HG03095 (cell line): ENCODE results near the gene SS18.
"Not testable (repeated sequence)": the region's sequence is repeated elsewhere in the genome, so short reads cannot be mapped to it uniquely, and the experiment has no call there.

ENCODE experiments used
- ATAC-seq: cut with Tn5 transposase; IDR thresholded peaks from one replicate; pipeline ENCODE4 v1.9.1; 2021; ENCODE audit warnings: moderate library complexity; ENCODE audit not compliant: unreplicated experiment

The SS18 gene, protein sequence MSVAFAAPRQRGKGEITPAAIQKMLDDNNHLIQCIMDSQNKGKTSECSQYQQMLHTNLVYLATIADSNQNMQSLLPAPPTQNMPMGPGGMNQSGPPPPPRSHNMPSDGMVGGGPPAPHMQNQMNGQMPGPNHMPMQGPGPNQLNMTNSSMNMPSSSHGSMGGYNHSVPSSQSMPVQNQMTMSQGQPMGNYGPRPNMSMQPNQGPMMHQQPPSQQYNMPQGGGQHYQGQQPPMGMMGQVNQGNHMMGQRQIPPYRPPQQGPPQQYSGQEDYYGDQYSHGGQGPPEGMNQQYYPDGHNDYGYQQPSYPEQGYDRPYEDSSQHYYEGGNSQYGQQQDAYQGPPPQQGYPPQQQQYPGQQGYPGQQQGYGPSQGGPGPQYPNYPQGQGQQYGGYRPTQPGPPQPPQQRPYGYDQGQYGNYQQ

DNA sequence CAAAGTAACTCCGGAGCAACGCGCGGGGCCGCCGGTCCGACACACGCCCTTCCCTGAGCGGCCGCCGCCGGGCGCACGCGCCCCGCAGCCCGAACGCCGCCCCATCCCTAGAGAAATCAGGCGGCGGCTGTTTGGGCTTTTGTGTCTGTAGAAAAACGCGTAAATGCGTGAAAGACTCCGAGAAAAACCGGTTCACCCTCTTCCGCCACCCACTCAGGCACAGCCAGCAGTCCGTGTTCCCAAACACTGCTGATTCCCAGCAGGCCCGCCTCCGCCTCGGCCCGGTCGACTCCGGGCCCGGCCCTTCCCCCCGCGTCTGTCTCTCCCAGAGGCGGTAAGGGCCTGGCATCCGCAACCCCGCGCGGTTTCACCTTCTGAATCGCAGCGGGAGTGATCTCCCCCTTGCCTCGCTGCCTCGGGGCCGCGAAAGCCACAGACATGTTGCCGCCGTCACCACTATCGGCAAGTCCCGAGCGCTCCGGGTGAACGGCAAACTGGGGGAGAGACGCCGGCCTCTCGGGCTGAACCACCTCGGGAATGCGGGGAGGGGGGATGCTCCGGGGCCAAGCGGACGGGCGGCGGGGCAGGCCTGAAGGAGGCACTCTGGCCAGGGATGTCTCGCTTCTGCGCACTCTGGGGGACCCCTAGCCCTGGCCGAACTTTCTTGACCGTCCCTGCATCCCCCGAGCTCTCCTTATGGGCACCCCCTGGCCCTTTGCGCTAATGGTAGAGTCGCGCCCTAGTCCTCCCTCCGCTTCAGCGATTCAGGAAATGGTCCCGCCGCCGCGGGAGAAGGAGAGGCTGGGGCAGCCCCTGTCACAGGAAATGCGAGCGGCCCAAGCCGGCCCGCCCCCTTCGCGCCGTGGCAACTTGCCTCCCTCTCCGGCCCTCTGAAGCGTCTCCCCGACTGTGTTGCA is at the start of gene SS18:
Gene SS18, minus strand, starts transcription at position 484 of the 917 bp plus-strand sequence. Its CDS starts 44 bp downstream, at position 440.
- peak; percentile 74 for ATAC-seq

DNA sequence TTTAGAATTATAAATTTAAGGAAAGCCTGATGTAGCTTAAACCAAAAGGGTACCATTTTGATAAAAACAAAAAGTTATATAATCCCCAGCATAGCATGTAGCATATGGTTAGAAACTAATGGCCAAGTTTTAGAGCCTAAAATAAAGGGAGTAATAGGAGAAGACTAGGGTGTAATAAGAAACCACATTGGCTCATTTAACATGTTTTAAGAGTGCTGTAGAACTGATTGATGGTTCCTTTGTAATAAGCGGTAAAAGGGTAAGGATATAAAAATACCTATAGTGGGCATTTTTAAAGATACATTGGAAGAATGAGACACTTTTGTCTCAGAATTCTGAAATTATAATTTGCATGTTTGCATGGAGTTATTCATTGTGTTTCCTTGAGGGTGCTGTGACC is 45.1 kb upstream of the SS18 start:
- no peak for ATAC-seq

DNA sequence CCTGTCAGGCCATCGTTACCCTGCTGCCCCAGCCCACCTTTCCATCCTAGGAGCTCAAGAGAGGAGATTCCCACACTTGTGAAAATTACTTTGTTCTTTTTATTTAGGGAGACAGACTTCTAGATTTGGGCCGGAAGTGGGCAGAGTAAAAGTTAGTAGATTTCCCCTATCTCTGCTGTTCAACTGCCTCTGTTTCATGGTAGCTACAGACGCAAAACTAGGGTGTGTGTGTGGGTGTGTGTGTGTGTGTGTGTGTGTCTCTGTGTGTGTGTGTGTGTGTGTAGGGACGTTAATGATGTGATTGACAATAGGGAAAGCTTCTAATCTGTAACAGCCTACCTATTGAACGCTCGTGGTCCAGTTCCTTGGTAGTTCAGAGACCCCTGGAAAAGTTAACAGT is 43.7 kb upstream of the SS18 start:
- ATAC-seq, result no peak

DNA sequence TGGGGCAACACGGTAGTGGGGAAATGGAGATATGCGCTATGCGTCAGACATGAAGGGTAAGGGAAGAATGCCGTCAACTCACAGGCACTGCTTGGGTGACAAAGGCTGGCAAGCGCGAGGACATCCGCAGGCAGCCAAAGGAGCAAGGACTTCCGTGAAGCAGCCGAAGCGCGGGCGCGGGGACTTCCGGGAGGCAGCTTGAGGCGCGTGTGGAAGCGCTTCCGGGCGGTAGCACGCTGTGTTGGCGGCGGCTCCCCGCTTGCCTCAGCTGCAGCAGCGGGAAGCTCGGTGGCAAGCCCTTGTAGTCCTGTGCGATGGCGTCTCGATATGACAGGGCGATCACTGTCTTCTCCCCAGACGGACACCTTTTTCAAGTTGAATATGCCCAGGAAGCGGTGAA is 43.2 kb upstream of the SS18 start, which contains the start of gene PSMA8:
Gene PSMA8, plus strand, starts transcription at position 218 of the 400 bp plus-strand sequence. Its CDS starts 97 bp downstream, at position 315.
- no peak for ATAC-seq

DNA sequence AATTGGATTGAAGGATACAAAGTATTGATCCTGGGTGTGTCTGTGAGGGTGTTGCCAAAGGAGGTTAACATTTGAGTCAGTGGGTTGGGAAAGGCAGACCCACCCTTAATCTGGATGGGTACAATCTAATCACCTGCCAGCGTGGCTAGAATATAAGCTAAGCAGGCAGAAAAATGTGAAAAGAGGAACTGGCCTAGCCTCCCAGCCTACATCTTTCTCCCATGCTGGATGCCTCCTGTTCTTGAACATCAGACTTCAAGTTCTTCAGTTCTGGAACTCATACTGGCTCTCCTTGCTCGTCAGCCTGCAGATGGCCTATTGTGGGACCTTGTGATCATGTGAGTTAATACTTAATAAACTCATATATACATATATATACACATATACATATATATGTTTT is 37.8 kb upstream of the SS18 start:
- ATAC-seq, result not testable (repeated sequence)

DNA sequence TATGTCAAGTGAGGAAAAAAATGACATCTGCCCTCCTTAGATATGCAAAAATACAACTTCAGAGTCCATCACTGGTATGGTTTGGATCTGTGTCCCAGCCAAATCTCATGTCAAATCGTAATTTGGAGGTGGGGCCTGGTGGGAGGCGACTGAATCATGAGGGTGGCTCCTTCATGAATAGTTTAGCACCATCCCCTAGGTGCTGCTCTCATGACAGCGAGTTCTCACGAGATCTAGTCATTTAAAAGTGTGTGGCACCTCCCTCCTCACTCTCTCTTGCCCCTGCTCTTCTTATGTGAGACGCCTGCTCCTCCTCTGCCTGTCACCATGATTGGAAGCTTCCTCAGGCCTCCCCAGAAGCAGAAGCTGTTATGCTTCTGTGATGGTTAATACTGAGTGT is 37.4 kb upstream of the SS18 start:
- ATAC-seq, result no peak

DNA sequence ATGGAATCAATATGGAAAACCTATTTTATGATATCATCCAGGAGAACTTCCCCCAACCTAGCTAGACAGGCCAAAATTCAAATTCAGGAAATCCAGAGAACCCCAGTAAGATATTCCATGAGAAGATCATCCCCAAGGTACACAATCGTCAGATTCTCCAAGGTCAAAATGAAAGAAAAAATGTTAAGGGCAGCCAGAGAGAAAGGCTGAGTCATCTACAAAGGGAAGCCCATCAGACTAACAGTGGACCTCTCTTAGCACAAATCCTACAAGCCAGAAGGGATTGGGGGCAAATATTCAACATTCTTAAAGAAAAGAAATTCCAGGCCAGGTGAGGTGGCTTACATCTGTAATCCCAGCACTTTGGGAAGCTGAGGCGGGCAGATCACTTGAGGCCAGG is 31.6 kb upstream of the SS18 start:
- not testable (repeated sequence) for ATAC-seq

DNA sequence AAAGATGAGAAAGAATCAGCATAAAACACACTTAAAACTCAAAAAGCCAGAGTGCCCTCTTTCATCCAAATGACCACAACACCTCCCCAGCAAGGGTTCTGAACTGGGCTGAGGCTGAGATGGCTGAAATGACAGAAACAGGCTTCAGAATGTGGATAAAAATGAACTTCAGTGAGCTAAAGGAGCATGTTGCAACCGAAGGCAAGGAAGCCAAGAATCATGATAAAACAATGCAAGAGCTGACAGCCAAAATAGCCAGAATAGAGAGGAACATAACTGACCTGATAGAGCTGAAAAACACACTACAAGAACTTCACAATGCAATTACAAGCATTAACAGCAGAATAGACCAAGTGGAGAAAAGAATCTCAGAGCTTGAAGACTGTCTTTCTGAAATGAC is 31.1 kb upstream of the SS18 start:
- ATAC-seq, result no peak

DNA sequence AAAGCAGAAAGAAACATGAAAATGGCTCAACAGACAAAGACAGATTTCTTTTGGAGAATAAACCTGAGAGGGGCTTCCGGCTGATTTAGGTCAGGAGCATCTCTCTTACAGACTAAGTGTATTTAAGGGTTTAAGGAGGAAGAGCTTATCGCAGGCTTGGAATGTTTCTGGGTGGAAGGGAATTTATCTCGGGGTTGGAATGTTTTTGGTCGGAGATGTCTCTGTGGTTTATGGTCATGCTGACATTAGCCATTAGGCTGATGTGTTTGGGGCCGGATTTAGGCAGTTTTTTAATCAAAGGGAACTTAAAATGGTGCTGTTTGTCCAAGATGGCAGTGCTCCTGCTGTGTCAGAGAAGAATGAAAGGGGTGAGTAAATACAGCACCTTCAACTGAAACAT is 28.8 kb upstream of the SS18 start:
- ATAC-seq, result no peak

DNA sequence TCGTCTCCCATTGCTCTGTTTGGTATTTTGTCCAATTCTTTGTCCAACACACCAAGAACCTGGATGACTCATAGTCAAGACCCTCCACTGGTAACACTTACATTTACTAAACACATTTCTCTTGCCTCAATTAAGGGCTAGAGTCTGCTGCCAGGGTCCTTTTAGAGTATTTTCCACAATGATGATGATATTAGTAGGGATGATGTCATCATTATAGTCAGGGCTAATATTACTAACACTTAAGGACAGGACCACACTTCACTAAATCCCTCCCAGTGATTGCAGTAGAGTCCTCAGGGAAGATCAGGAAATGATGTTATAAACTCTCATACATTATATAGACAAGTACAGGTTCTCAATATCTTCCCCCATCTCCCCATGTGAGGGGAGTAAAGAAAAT is 13.6 kb upstream of the SS18 start:
- ATAC-seq, result no peak

DNA sequence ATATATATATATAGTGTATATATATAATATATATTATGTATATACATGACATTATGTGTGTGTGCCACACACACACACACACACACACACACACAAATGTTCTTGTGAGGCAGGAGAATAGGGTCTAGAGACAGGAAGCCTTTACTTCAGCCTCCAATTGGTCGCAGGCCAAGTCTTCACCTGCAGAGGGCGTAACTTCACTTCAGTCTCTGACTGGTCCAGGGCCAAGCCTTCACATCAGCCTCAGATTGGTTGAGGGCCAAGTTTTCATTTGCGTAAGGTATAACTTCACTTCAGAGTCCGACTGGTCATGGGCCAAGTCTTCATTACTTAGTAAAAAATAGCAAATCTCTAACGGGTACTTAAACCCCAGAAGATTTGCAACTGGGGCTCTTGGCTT is 13.2 kb upstream of the SS18 start:
- ATAC-seq, result no peak

DNA sequence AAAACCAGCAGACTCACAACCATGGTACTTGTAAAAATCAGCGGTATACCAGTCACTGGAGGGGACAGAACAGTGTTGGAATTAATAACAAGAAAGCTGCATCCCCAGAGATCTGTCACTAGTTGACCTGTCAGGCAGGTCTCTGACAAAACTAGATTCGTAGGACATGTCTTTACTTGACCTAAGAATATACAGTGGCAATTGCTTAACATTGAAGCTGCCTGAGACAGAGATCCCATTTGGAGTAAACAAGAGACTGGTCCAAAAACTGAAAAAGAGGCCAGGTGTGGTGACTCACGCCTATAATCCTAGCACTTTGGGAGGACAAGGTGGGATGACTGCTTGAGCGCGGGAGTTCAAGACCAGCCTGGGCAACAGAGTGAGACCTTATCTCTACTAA is 7.2 kb upstream of the SS18 start:
- no peak for ATAC-seq

DNA sequence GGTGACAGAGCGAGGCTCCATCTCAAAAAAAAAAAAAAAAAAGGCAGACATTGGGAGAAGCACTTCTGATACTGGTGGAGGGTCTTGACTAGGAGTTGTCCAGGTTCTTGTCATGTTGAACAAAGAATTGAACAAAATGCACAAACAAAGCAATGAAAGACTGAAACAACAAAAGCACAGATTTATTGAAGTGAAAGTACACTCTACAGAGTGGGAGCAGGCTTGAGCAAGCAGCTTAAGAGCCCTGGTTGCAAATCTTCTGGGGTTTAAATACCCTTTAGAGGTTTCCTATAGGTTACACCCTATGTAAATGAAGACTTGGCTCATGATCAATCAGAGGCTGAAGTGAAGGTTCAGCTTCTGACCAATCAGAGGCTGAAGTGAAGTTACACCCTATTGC is 6.4 kb upstream of the SS18 start:
- no peak for ATAC-seq

DNA sequence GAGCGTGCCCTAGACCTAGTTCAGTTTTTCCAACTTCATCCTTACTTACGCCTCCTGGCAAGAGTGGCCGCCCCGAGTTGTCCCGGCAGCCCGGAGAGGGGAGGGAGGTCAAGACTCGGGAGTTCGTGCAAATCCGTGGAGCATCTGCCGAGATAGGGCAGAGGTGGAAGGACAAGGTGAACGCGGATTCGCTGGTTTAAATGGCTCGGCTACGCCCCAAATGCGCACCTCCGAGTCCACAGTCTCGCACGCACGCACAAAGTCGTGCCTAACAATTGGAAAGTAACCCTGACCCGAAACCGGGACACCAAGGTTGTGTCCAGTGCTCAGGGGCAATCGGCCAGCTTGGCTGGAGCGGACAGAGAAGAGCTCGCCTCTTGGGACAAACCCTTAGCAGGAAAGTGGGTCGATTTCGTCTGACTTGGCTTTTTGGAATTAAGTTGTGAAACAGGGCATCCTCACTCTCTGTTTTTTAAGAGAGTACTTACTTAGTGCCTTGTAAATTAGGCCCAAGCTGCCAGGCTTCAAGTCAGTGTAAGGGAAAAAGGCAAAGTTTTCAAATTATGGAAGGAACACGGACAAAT is 726 bp upstream of the SS18 start:
- ATAC-seq, result peak; percentile 43

DNA sequence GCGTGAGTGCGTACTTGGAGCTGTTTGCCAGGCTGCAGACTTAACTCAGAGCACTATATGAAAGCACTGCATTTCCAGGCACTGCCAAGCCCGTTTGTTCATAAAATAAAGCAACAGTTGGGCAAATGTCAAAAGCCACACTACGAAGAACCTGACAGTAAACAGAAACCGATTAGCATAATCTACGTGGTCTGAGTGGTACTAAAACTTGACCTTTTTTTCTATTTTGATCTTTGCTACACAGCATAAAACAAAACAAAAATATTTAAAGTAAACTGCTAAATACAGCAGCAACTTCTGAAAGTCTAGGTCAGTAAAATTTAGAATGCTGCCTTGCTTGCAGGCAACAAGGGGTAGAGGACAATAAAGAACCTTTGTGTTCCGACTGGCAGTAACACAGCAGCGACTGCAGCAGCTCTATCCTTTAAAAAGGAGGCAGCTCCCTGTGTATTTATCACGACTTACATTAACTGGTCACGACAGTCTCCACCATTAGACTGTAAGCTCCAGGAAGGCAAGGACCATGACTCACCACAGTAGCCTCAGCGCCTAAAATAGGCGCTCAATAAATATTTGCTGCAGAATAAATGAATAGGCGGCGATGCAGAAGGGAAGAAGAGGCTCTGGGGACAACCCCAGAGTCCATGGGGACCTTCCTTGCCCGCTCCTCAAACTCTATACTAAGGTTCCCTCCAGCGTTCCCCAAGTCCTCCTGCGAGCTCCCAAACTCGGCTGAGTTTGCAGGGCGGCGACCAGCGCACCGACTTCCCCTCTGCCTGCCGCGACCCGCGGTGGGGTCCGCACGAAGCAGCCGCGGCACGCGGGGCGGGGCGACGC is 902 bp downstream of the SS18 start:
- peak; percentile 9 for ATAC-seq

DNA sequence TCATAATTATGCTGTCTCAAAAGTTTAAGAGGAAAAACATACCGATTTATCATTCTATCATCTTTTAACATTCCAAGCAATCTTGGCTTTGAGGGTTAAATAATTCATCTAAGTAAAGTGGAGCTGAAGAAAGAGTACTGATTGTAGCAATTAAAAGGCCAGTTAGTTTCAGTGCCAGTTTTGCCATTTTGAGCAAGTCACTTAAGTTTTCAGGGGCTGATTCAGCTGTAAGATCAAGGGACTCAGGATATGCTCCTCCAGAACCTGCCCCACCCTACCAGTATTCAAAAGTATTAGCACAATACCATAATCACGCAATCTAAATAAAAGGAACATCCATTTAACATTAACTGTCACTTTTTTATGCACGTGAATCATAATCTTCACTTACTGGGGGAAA is 1.9 kb downstream of the SS18 start:
- ATAC-seq, result no peak

DNA sequence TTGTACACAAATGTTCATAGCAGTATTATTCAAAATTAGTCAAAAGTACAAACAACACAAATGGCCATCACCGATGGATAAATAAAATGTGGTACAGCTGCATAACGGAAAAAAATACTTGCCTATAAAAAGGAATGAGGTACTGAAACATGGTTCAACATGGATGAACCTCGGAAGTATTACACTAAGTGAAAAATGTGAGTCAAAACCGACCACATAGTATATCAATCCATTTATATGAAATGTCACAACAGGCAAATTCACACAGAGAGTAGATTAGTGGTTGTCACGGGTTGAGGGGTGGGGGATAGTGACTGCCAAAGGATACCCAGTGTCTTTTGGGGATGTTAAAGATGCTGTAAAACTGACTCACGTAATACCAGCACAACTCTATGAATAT is 3.5 kb downstream of the SS18 start:
- no peak for ATAC-seq

DNA sequence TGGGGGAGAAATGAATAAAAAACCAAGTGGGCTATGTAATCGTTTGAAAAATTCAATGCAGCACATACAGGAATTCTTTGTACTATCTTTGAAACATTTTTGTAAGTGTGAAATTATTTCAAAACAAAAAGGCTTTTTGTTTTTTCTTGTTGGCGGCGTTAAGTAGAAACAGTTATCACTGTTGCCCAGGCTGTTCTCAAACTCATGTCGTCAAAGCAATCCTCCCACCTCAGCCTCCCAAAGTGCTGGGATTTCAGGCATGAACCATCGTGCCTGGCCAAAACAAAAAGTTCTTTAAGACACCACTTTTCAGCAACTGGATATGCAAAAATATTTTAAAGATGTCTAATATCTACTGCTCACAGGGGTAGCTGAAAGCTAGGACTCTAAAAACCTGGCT is 5.4 kb downstream of the SS18 start:
- no peak for ATAC-seq

DNA sequence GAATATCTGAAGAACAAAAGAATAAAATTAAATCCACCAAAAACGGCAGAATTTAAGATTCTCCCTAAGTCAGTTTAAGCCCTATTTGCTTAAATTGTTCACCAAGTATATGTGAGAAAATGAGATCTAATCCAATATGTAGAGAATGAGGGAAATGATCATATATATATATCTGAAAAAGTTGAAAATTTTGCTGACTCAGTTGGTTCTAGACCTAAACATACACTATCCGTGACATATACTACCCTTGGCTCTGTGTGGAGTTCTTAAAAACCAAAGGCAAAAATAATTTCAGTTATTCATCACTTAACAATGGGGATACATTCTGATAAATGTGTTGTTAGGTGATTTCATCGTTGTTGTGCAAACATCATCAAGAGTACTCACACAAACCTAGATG is 7.3 kb downstream of the SS18 start:
- no peak for ATAC-seq

DNA sequence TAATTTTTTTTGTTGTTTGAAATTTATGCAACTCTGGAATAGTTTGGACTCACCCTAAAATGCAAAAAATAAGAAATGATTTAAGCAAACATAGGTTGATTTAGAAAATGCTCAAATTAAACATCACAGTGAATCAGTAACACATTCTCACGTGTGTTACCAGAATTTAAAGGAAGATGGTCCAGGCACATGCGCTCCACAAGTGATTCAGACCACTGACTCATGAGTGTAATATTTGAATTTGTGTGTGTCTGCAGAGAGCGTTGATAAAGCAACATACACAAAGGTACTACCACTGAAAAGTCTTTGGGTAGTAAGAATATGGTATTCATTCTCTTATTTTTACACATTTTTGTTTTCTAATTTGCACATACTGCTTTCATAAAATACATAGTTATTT is 7.9 kb downstream of the SS18 start:
- no peak for ATAC-seq

DNA sequence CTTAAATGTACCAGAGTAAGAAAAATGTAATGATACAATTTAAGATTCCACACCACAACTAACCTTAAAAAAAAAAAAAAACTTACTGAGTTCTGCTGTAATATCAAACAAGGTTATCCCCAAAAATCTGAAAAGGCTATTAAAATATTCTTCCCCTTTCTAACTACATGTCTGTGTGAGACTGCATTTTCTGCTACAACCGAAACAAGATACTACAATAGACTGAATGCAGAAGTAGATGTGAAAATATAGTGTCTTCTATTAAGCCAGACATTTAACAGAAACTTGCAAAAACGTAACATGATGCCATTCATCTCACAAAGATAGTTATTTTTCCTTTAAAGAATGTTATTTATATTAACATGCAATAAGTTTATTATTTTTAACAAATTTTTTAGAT is 16.2 kb downstream of the SS18 start:
- ATAC-seq, result no peak
